Islet of Langerhans (tissue), 1 donor: ENCODE results near the gene KLF3.
A peak's percentile ranks its signal among the peaks of the same experiment; 100 is the strongest.

Experiments used
- FAIRE-seq: peaks from one replicate; lab custom pipeline; 2011; peaks lifted over from hg19 to GRCh38; lab: Jason Lieb, UNC

KLF3 gene

GRCh38 chr4:38698176-38698575, 34.2 kb downstream of the KLF3 start:
- no peak for FAIRE-seq

- FAIRE-seq = no peak
Measured at GRCh38 chr4:38699112-38699511, 35.1 kb downstream of the KLF3 start.

DNA sequence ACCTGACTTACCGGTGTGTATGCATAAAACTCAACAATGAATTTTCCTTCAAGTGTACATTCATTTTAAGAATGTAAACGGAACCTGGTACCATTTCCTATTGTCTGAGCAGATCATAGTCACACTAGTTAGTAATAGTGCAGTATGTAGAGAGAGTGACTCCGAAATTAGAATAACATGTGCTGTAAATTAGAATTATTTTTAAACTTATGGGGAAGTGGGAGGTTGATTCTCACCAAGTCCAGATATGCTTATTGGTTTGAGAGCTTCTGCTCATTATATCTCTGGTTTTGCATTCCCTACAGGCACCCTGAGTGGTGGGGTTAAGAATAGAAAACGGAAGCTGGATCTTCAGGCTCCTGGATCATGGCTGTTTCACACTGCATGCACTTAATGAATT, 39.6 kb downstream of the KLF3 start:
- FAIRE-seq = no peak

DNA sequence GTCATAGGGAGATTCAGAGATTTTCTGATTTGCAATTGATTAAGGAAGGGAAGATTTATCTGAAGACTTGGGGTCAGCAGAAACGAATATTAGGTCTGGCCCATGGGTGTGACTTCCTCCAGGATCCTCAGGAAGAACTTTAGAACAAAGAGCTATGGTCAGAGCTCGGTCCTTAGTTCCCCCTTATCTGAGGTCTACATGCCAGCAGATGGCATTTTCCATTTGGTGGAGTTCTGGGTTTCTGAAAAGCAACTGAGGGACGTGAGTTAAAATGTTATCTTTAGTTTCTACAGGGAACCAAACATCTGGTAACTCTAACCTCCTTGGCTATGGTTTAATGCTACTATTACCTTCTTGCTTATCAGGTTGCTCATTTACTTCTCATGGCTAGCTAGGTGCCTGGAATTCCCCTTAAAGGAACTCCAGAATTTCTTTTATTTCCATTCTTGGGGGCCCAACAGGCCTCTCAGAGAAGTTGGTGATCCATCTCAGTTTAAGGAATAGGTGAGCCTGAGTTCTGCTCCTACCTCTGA, 40.7 kb downstream of the KLF3 start:
- FAIRE-seq = no peak

DNA sequence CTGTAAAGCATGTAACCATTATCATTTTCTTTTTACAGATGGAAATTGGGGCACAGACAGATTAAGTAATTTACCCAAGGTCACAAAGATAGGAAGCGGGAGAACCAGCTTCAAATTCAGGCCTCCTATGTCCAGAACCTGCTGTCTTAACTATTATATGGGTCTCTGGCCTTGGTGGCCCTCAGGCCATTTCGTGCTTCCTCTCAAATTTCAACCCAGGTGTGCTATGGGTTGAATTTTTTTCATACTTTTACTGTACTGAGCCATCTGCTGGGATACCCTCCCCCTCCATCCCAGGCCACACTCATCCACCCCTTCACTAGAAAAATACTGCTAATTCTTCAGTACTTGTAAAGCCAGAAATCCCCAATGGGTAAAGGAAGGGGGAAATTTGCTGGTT, 42.3 kb downstream of the KLF3 start:
- no peak for FAIRE-seq

DNA sequence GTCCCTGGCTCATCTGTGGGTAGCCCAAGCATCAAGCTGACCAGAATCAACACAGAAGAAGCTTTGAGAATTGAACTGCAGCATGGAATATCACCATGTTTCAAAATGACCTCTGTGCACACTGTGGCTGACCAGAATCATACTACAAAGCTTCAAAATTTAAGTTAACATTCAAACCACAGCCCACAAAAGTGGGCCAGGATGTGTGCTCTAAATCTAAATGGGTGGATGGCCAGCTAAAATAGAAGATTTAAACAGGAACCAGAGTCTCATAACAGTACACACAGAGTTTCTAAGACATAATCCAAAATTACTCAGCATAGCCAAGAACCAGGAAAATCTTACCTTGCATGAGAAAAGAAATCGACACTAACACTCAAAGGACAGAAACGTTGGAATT, 46.1 kb downstream of the KLF3 start:
- no peak for FAIRE-seq

DNA sequence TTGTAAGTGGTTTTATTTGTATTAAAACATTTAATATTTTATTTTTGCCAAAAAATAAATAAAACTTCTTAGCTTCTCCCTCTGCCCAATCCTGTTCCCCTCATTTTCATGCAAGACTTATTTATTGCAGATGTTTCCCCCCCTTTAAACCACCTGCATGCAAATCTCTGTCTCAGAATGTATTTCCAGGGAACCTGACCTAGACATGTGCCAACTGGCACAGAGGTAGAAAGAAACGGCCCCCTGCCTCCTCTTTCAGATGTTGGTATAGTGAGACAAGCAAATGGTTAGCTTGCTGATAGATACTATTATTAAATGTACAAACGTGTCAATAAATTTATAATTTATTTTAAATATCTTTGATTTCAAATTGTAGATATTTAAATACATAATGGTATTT, 47.1 kb downstream of the KLF3 start:
- FAIRE-seq = no peak

DNA sequence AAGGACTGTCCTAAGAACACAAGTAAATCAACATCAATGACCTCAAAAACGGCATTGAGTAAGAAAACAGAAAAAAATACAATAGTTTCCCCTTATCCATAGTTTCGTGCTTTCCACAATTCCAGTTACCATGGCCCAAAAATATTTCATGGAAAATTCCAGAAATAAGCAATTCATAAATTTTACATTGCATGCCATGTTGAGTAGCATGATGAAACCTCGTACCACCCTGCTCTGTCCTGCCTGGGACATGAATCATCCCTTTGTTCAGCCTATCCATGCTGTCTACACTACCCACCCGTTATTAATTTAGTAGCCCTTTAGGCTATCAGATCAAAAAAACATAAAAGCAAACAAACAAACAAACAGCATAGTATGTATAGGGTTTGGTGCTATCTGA, 51.1 kb downstream of the KLF3 start:
- no peak for FAIRE-seq

- no peak for FAIRE-seq
Measured at GRCh38 chr4:38716256-38716655, 52.3 kb downstream of the KLF3 start.

- no peak for FAIRE-seq
Measured at GRCh38 chr4:38717604-38718003, 53.6 kb downstream of the KLF3 start.

- FAIRE-seq = no peak
Measured at GRCh38 chr4:38723114-38723513, 59.1 kb downstream of the KLF3 start.

DNA sequence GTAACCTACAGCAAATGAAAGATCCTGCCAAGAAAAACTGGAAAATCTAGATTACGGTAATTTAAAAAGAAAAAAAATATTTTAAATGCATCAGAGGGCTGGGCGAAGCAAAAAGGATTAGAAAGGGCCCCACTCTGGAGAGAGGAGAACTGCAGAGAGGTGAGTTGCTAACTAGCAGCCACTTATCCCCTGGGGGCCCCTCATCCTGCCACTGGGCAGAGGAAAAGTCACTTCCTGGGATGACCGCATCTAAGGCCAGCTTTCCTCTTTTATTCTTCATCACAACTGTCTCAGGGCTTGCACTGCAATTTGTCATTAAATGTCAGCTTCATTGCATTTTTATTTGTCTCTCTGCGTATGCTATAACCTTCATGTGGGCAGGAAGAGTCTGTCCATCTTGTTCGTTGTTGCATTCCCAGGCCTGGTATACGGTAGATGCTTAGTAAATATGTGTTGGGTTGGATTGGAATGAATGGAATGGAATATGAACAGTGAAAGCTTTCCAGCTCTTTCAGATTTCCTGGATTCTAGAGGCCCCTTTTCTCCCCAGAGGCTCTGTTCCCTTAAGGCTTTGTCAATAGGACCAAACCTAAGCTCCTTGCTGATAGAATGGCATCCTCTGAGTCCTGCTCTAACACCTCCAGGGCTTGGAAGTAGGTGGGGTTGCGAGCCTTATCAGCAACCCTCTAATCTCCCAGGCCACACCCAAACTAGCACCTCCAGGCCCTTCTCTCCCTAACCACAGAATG, 59.9 kb downstream of the KLF3 start:
- no peak for FAIRE-seq

DNA sequence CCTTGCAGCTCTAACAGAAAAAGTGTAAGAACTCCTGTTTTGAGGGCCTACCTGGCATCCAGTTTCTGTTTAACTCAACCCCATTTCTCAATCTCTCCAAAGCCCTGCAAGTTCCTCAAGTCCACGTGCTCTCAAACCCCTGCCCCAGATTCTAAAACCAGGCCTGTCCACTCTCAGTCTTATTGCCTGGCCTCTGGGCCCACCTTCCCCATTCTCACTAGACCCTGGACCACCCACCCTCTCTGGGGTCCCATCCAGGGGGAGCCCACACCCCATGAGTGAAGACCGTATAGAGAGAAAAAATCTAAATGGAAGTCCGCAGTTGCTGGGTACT, 60.4 kb downstream of the KLF3 start:
- no peak for FAIRE-seq

- FAIRE-seq = no peak
Measured at GRCh38 chr4:38728631-38729141, 64.7 kb downstream of the KLF3 start.

DNA sequence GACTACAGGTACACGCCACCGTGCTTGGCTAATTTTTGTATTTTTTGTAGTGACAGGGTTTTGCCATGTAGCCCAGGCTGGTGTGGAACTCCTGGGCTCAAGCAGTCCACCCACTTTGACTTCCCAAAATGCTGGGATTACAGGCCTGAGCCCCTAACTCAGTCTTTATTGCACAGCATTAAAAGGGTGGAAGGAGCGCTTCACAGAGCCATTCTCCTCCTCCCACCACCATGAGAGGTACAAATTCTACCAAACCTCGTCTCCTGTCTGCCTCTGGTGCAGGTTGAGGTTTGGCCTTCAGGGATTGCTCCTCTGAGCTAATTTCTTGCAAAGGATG, 66.5 kb downstream of the KLF3 start:
- no peak for FAIRE-seq

GRCh38 chr4:38730830-38731646, 67.0 kb downstream of the KLF3 start:
- peak; percentile 49 for FAIRE-seq

DNA sequence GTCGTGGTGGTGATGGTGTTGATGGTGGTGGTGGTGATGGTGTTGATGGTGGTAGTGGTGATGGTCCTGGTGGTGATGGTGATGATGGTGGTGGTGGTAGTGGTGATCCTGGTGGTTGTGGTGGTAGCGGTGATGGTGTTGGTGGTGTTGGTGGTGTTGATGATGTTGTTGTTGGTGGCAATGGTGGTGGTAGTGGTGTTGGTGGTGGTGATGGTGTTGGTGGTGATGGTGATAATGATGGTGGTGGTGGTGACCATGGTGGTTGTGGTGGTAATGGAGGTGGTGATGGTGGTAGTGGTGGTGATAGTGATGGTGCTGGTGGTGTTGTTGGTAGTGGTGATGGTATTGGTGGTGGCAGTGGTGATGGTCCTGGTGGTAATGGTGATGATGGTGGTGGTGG, 69.7 kb downstream of the KLF3 start:
- no peak for FAIRE-seq

DNA sequence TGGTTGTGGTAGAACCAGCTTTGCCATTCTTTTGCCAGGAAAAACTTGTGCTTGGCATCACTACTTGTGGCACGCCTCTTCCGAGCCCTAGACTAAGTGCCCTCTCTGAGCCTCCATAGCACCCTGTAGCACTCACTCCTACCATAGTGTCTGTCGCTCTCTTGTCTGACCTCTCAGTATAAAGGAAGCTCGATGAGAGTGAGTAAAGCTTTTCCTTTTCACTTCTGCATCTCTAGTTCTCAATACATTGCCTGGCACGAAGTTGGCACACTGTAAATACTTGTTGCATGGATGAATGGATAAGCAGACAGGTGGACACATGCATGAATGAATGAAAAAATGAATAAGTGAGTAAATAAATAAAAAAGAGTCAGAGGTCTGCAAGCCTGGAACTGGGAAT, 70.4 kb downstream of the KLF3 start:
- no peak for FAIRE-seq

DNA sequence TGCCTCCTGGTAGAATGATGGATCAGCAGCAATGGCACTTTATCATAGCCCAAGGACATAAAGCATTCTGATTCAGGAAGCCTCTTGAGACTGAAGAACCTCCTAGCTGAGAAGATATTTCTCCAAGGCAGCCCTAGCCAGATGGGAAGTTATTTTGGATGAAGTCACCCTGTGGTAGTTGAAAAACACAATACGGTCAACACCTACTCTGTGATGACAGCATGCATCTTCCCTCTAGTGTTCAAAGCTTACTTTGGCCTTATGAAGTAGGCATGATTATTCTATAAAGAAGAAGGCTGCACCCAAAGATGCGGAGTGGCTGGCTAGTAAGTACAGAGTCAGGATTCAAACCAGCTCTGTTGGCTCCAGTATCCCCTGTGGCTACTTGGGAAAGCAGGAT, 70.9 kb downstream of the KLF3 start:
- FAIRE-seq = no peak

GRCh38 chr4:38735870-38736269, 71.9 kb downstream of the KLF3 start:
- FAIRE-seq = no peak

- FAIRE-seq = no peak
Measured at GRCh38 chr4:38738940-38739803, 75.2 kb downstream of the KLF3 start.

- no peak for FAIRE-seq
Measured at GRCh38 chr4:38740303-38740702, 76.3 kb downstream of the KLF3 start.

- no peak for FAIRE-seq
Measured at GRCh38 chr4:38743866-38744265, 79.9 kb downstream of the KLF3 start.
